Left renal cortex interstitium (tissue), 4 donors: Measurements from ENCODE around the gene TLE4. TPM values are rescaled to one million over a fixed set of nuclear protein-coding genes. Genes with fewer than 3 reads are reported as not detected.
"Not testable (repeated sequence)": the region's sequence is repeated elsewhere in the genome, so short reads cannot be mapped to it uniquely, and the experiment has no call there.

Source experiments
- DNase-seq, 4 donors: peaks; one replicate each; pipeline ENCODE4 v3.0.0-alpha.2; 2013; ENCODE audit warnings: low read depth in 4 of 4, low spot score in 2 of 4, missing footprints in 1 of 4
- polyA plus RNA-seq, 4 donors: library from polyadenylated mRNA; unstranded; fragments of 120-200 nt; gene quantifications; one replicate each; pipeline ENCODE4 v1.2.1, GENCODE V29; 2013; ENCODE audit not compliant: insufficient read length in 4 of 4

Gene TLE4
- polyA plus RNA-seq, 4 donors, result 62.1 to 80.5 (median 73.1) TPM

- DNase-seq, result no peak
Observed at GRCh38 chr9:79630521-79631403, 59.0 kb downstream of the TLE4 start.

- DNase-seq, result no peak
Observed at GRCh38 chr9:79632060-79632459, 60.3 kb downstream of the TLE4 start.

GRCh38 chr9:79632705-79633104, 60.9 kb downstream of the TLE4 start:
- DNase-seq, result no peak

GRCh38 chr9:79633558-79633957, 61.8 kb downstream of the TLE4 start:
- no peak for DNase-seq

GRCh38 chr9:79637177-79637925, 65.6 kb downstream of the TLE4 start:
- no peak for DNase-seq

- no peak for DNase-seq
Observed at GRCh38 chr9:79638806-79639205, 67.0 kb downstream of the TLE4 start.

GRCh38 chr9:79639354-79639753, 67.6 kb downstream of the TLE4 start:
- DNase-seq, result no peak

GRCh38 chr9:79640067-79640466, 68.3 kb downstream of the TLE4 start:
- DNase-seq, result not testable (repeated sequence)

GRCh38 chr9:79641070-79641469, 69.3 kb downstream of the TLE4 start:
- no peak for DNase-seq

- no peak for DNase-seq
Observed at GRCh38 chr9:79642671-79643070, 70.9 kb downstream of the TLE4 start.

GRCh38 chr9:79644048-79644447, 72.3 kb downstream of the TLE4 start:
- DNase-seq, result no peak

GRCh38 chr9:79644601-79645000, 72.8 kb downstream of the TLE4 start:
- no peak for DNase-seq

GRCh38 chr9:79645110-79645509, 73.3 kb downstream of the TLE4 start:
- DNase-seq, result no peak

GRCh38 chr9:79646096-79646495, 74.3 kb downstream of the TLE4 start:
- no peak for DNase-seq

GRCh38 chr9:79651251-79651795, 79.6 kb downstream of the TLE4 start:
- DNase-seq, result no peak

- DNase-seq, result no peak
Observed at GRCh38 chr9:79652598-79652997, 80.8 kb downstream of the TLE4 start.

- not testable (repeated sequence) for DNase-seq
Observed at GRCh38 chr9:79654591-79655382, 83.0 kb downstream of the TLE4 start.

- DNase-seq, result no peak
Observed at GRCh38 chr9:79655551-79655950, 83.8 kb downstream of the TLE4 start.

GRCh38 chr9:79656169-79656568, 84.4 kb downstream of the TLE4 start:
- DNase-seq, result no peak

GRCh38 chr9:79657891-79658290, 86.1 kb downstream of the TLE4 start:
- no peak for DNase-seq

- no peak for DNase-seq
Observed at GRCh38 chr9:79658926-79659325, 87.2 kb downstream of the TLE4 start.
